ACC112 (cell line): Measurements from ENCODE around the gene POT1.

Experiments
- H2AFZ ChIP-seq: fragments of 200-600 bp; sonication (generic); one replicate; pipeline ENCODE4 v1.6.0; 2017; ENCODE audit warnings: antibody characterized with exemption, low read length; ENCODE audit not compliant: unreplicated experiment
- H3K27ac ChIP-seq: fragments of 200-600 bp; sonication (generic); 2 replicates; pipeline ENCODE4 v1.5.1; 2014; ENCODE audit warnings: low read depth, mild to moderate bottlenecking, antibody characterized with exemption, low read length, moderate library complexity
- H3K27me3 ChIP-seq: fragments of 200-600 bp; sonication (generic); 2 replicates; pipeline ENCODE4 v1.6.1; 2014; ENCODE audit warnings: mild to moderate bottlenecking, antibody characterized with exemption, low read length, moderate library complexity, mixed read lengths; ENCODE audit not compliant: insufficient read depth
- H3K36me3 ChIP-seq: fragments of 200-600 bp; sonication (generic); 2 replicates; pipeline ENCODE4 v1.6.1; 2016; ENCODE audit warnings: mild to moderate bottlenecking, antibody characterized with exemption, low read length, moderate library complexity, mixed read lengths; ENCODE audit not compliant: insufficient read depth
- H3K4me1 ChIP-seq: fragments of 200-600 bp; sonication (generic); one replicate; pipeline ENCODE4 v1.6.1; 2016; ENCODE audit warnings: low read length, mixed read lengths; ENCODE audit not compliant: insufficient read depth, unreplicated experiment, control insufficient read depth
- H3K4me3 ChIP-seq: fragments of 200-600 bp; sonication (generic); 2 replicates; pipeline ENCODE4 v1.5.1; 2014; ENCODE audit warnings: mild to moderate bottlenecking, low read depth, low read length
- H3K79me2 ChIP-seq: fragments of 200-600 bp; sonication (generic); one replicate; pipeline ENCODE4 v1.6.0; 2016; ENCODE audit warnings: low read length; ENCODE audit not compliant: control insufficient read depth, unreplicated experiment, insufficient read depth

Gene POT1

DNA sequence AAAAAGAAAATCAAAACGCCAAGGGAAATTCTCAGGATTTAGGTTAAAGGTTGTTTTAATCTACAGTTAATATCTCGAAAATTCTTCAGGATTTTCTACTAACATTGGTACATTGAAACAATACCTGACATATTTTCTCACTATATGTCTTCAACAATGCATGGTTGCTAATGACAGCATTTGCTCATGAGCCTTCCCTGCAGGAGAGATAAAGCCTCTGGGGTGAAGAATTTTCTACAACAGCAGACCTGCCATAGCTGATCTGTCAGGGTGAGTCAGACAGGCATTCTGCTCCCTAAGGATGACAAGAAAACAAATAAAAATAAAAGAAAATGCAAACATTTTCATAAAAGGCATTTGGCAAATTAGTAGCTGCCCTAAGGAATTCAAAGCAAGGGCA, 152.4 kb downstream of the POT1 start:
- no peak overlapping the region for H2AFZ ChIP-seq

DNA sequence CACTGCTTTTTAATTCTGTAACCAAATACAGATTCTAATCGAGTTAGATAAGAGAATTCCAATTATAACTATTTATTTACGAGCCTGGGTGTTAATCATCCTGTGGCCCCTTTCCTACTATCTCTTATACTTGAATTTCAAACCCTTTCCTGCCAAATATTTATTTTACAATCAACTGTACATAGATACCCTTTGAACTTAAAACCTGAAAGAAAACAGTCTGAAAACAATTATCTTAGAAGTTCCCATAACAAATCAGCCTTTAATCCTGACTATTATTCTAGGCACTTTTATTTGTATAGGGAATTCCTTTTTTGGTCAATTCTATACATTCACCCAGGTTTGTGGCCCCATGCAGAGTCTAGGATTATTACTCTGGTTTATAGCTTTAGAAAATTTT, 153.5 kb downstream of the POT1 start:
- Histone ChIP-seq H3K27ac (no peak overlapping the region), H3K79me2 (no peaks in the 10 kb centered on the region), H3K4me3 (no peak overlapping the region)

More for the DNA sequence above, 152.4 kb downstream of the POT1 start:
- H3K27me3 ChIP-seq = peaks cover 34% of the 10 kb centered on the region
- no peaks in the 10 kb centered on the region for H3K79me2 ChIP-seq
- H3K27ac ChIP-seq = no peak overlapping the region
- no peak overlapping the region for H3K4me3 ChIP-seq
- H3K4me1 ChIP-seq = no peaks in the 10 kb centered on the region
- H3K36me3 ChIP-seq = no peaks in the 10 kb centered on the region

DNA sequence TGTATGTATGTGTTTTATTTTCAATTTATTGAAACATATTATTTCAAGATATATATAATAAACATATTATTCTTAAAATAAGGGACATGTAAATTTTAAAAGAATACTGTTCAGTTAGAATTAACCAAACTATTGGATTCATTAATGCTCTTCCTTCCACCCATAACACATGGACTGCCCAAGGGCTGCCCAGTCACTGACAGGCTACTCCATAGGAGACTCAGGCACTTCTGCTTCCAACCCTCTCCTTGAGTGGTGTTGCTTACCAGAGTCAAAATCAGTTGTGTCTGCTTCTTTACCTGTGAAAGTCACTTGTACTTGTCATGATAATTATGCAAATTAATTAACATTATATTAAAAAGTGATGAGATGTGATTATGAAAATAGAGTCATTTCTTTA, 154.2 kb downstream of the POT1 start:
- no peaks in the 10 kb centered on the region for H3K79me2 ChIP-seq
- no peak overlapping the region for H3K27ac ChIP-seq
- H3K27me3 ChIP-seq = peaks cover 41% of the 10 kb centered on the region
- H2AFZ ChIP-seq = no peak overlapping the region
- no peaks in the 10 kb centered on the region for H3K36me3 ChIP-seq
- no peak overlapping the region for H3K4me3 ChIP-seq
- H3K4me1 ChIP-seq = no peaks in the 10 kb centered on the region

More for the DNA sequence above, 153.5 kb downstream of the POT1 start:
- no peak overlapping the region for H2AFZ ChIP-seq
- peaks cover 41% of the 10 kb centered on the region for H3K27me3 ChIP-seq
- no peaks in the 10 kb centered on the region for H3K4me1 ChIP-seq
- H3K36me3 ChIP-seq = no peaks in the 10 kb centered on the region

DNA sequence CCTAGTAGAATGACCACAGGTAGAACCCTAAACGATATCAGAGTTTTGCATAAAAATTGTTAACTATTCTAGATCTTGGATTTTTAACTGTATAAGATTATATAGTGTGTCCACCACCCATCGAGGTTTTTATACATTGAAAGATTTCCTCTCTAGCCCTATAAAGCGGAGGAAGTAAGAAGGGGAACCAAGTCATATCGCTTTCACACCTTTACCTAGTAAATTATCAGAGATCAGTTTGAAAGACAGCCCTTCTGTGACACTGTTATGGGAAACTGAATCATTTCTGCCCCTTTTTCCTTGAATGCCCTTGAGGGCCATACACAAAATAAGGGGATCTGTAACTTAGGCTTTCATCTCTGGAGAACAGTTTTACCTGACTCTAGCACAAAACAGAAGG, 155.7 kb downstream of the POT1 start:
- H3K36me3 ChIP-seq = no peaks in the 10 kb centered on the region
- H3K79me2 ChIP-seq = no peaks in the 10 kb centered on the region
- H3K27me3 ChIP-seq = peaks cover 41% of the 10 kb centered on the region
- H3K27ac ChIP-seq = no peak overlapping the region
- H3K4me1 ChIP-seq = no peaks in the 10 kb centered on the region
- no peak overlapping the region for H3K4me3 ChIP-seq
- no peak overlapping the region for H2AFZ ChIP-seq

DNA sequence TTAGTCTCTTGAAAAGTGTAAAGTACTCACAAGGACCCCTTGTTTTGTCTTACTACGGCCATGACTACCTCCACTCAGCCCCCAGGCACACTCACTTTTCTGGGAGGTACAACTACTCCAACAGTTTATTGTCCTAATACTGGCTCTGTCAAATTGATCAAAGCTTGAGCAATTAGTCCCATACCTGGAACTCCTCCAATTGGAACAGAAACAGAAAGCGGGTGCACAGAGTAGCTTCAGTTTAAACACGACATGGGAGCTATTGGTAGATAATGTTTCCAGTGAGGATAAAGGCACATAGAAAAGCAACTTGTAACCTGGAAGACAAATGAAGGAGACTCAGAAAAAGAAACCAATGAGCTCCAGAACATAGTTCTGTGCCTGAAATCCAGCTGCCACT, 156.3 kb downstream of the POT1 start:
- H2AFZ ChIP-seq = no peak overlapping the region
- H3K27ac ChIP-seq = no peak overlapping the region
- H3K4me1 ChIP-seq = no peaks in the 10 kb centered on the region

More for the DNA sequence above, 156.3 kb downstream of the POT1 start:
- no peak overlapping the region for H3K4me3 ChIP-seq
- no peaks in the 10 kb centered on the region for H3K79me2 ChIP-seq
- no peaks in the 10 kb centered on the region for H3K36me3 ChIP-seq
- H3K27me3 ChIP-seq = peaks cover 42% of the 10 kb centered on the region
